Raji (cell line): ENCODE data around the gene CHD8.

Source experiments
- POLR2A ChIP-seq: IDR thresholded peaks from 2 replicates; pipeline ENCODE4 v1.6.1; 2011; ENCODE audit warnings: low read depth, low read length, control low read depth; ENCODE audit not compliant: insufficient read depth

Gene CHD8

GRCh38 chr14:21455912-21456667 is at the start of gene CHD8:
Gene CHD8, minus strand, starts transcription at chr14:21456123. Its CDS starts 24,480 bp downstream, at chr14:21431643.
- peak; percentile 95 for TF ChIP-seq POLR2A

- TF ChIP-seq POLR2A, result no peak
These were observed 49.2 kb upstream of the CHD8 start for GRCh38 chr14:21505012-21505553.

GRCh38 chr14:21503376-21503775 is 47.5 kb upstream of the CHD8 start:
- no peak for TF ChIP-seq POLR2A

- no peak for TF ChIP-seq POLR2A
These were observed 45.6 kb upstream of the CHD8 start for GRCh38 chr14:21501568-21501967.

- TF ChIP-seq POLR2A, result no peak
These were observed 42.9 kb upstream of the CHD8 start for GRCh38 chr14:21498540-21499526.

GRCh38 chr14:21496453-21496852 is 40.5 kb upstream of the CHD8 start:
- TF ChIP-seq POLR2A, result no peak

- TF ChIP-seq POLR2A, result no peak
These were observed 39.2 kb upstream of the CHD8 start for GRCh38 chr14:21494902-21495762.

- TF ChIP-seq POLR2A, result no peak
These were observed 30.7 kb upstream of the CHD8 start for GRCh38 chr14:21486640-21487087.

GRCh38 chr14:21476925-21477681 is 21.2 kb upstream of the CHD8 start, which contains the start of the genes RAB2B and TOX4:
Gene RAB2B, minus strand, starts transcription at chr14:21476959. Its CDS starts 87 bp downstream, at chr14:21476872.
Gene TOX4, plus strand, starts transcription at chr14:21477195. Its CDS starts 84 bp downstream, at chr14:21477279.
- peak; percentile 92 for TF ChIP-seq POLR2A

GRCh38 chr14:21476523-21476924 is 20.6 kb upstream of the CHD8 start:
- peak; percentile 58 for TF ChIP-seq POLR2A

- TF ChIP-seq POLR2A, result no peak
These were observed 20.0 kb upstream of the CHD8 start for GRCh38 chr14:21475767-21476522.

GRCh38 chr14:21467616-21468015 is 11.7 kb upstream of the CHD8 start:
- no peak for TF ChIP-seq POLR2A

- TF ChIP-seq POLR2A, result no peak
These were observed 371 bp downstream of the CHD8 start for GRCh38 chr14:21455592-21455911.
